A549 (cell line): ENCODE measurements around the gene BLACAT1.

Experiments
- EP300 ChIP-seq, 2 experiments: fragments of >200 bp; sonication (Bioruptor Twin); formaldehyde crosslinking; IDR thresholded peaks; 2 replicates in 1 of 2; 3 replicates in 1 of 2; pipeline ENCODE4 v1.6.1; 2016 to 2017
- FOSL2 ChIP-seq, 2 experiments: fragments of 450-650 bp in 1 of 2; fragments of >200 bp in 1 of 2; sonication (Bioruptor Twin) in 1 of 2; formaldehyde crosslinking; IDR thresholded peaks; 2 replicates each; pipeline versions ENCODE4 v1.5.0 to v1.6.1; 2016 to 2020; ENCODE audit warnings: mild to moderate bottlenecking in 1 of 2, moderate library complexity in 1 of 2
- HOXA7 ChIP-seq: fragments of 250-450 bp; sonication (Bioruptor Pico); IDR thresholded peaks from 2 replicates; pipeline ENCODE4 v1.5.0; 2020; ENCODE audit warnings: mild to moderate bottlenecking, moderate library complexity
- MAZ ChIP-seq: fragments of 150-350 bp; IDR thresholded peaks from 2 replicates; pipeline ENCODE4 v1.6.1; 2014; ENCODE audit warnings: antibody characterized with exemption, low read depth, low read length, borderline replicate concordance
- POLR2A ChIP-seq: IDR thresholded peaks from 2 replicates; pipeline ENCODE4 v1.6.1; 2012; ENCODE audit warnings: mild to moderate bottlenecking, low read length
- POLR2AphosphoS2 ChIP-seq: conservative IDR thresholded peaks from 2 replicates; pipeline ENCODE4 v1.6.1; 2012; ENCODE audit warnings: low read length, improper control_type of control experiment, inconsistent platforms
- RAD21 ChIP-seq, 2 experiments: fragments of >200 bp in 1 of 2; sonication (Bioruptor Twin) in 1 of 2; formaldehyde crosslinking in 1 of 2; IDR thresholded peaks in 1 of 2; conservative IDR thresholded peaks in 1 of 2; 2 replicates in 1 of 2; 3 replicates in 1 of 2; pipeline ENCODE4 v1.6.1; 2012 to 2018; ENCODE audit warnings: inconsistent platforms in 1 of 2
- RARB ChIP-seq: fragments of 250-450 bp; sonication (Bioruptor Pico); IDR thresholded peaks from 2 replicates; pipeline ENCODE4 v1.8.0; 2021; ENCODE audit warnings: mild to moderate bottlenecking, moderate library complexity
- RFX5 ChIP-seq: fragments of 450-650 bp; IDR thresholded peaks from 2 replicates; pipeline ENCODE4 v1.7.1; 2014; ENCODE audit warnings: antibody characterized with exemption, mild to moderate bottlenecking, moderate library complexity
- SMC3 ChIP-seq: fragments of >200 bp; sonication (Bioruptor Twin); formaldehyde crosslinking; IDR thresholded peaks from 3 replicates; pipeline ENCODE4 v1.6.1; 2018; ENCODE audit warnings: inconsistent platforms
- TF ChIP-seq, protein P1 (sequence below): fragments of >200 bp; sonication (Bioruptor Twin); formaldehyde crosslinking; IDR thresholded peaks from 3 replicates; pipeline ENCODE4 v1.5.1; 2016
- TF ChIP-seq, protein P2 (sequence below): fragments of 200-600 bp; sonication (generic); IDR thresholded peaks from 2 replicates; pipeline ENCODE4 v1.6.1; 2016; ENCODE audit warnings: antibody characterized with exemption, mild to moderate bottlenecking, moderate library complexity
- TF ChIP-seq, protein P3 (sequence below): IDR thresholded peaks from 2 replicates; pipeline ENCODE4 v1.6.1; 2012
- TF ChIP-seq, protein P4 (sequence below): fragments of 450-650 bp; IDR thresholded peaks from 2 replicates; pipeline ENCODE4 v1.6.1; 2014; ENCODE audit warnings: antibody characterized with exemption

DNA sequence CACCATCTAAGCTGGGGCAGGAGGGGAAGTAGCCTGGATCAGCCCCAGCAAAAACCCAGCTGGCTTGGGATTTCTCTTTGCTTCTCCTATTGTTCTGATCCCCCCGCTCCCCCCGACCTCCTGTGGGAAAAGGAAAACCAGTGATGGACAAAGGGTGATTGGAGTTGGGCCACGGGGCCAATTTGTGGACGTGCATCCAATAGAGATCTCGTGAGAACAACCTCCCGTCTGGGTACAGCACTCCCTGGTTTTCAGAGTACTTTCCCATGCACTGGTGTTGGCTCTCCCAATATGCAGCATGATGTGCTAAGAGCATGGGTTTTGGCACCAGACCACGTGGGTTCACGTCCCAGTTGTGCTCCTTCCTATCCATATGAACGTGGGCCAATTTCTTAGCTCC, 9.0 kb downstream of the BLACAT1 start:
- no peak for TF ChIP-seq SMC3
- no peak for TF ChIP-seq HOXA7 (CRISPR knock-in tag)
- TF ChIP-seq POLR2AphosphoS2 = no peak
- no peak for TF ChIP-seq RAD21 (conservative IDR thresholded peaks at IDR 0.05 in 1 of 2, IDR thresholded peaks at IDR 0.05 in 1 of 2)
- TF ChIP-seq FOSL2 (IDR thresholded peaks at IDR 0.05) = no peak
- TF ChIP-seq FOSL2 (CRISPR knock-in tag; IDR thresholded peaks at IDR 0.05) = no peak
- no peak for TF ChIP-seq EP300 (IDR thresholded peaks at IDR 0.05)
- TF ChIP-seq RFX5 = no peak
- no peak for TF ChIP-seq RARB (CRISPR knock-in tag)
- TF ChIP-seq, protein P1, sequence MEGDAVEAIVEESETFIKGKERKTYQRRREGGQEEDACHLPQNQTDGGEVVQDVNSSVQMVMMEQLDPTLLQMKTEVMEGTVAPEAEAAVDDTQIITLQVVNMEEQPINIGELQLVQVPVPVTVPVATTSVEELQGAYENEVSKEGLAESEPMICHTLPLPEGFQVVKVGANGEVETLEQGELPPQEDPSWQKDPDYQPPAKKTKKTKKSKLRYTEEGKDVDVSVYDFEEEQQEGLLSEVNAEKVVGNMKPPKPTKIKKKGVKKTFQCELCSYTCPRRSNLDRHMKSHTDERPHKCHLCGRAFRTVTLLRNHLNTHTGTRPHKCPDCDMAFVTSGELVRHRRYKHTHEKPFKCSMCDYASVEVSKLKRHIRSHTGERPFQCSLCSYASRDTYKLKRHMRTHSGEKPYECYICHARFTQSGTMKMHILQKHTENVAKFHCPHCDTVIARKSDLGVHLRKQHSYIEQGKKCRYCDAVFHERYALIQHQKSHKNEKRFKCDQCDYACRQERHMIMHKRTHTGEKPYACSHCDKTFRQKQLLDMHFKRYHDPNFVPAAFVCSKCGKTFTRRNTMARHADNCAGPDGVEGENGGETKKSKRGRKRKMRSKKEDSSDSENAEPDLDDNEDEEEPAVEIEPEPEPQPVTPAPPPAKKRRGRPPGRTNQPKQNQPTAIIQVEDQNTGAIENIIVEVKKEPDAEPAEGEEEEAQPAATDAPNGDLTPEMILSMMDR = no peak
- TF ChIP-seq MAZ = no peak
- no peak for TF ChIP-seq POLR2A
- TF ChIP-seq, protein P2, sequence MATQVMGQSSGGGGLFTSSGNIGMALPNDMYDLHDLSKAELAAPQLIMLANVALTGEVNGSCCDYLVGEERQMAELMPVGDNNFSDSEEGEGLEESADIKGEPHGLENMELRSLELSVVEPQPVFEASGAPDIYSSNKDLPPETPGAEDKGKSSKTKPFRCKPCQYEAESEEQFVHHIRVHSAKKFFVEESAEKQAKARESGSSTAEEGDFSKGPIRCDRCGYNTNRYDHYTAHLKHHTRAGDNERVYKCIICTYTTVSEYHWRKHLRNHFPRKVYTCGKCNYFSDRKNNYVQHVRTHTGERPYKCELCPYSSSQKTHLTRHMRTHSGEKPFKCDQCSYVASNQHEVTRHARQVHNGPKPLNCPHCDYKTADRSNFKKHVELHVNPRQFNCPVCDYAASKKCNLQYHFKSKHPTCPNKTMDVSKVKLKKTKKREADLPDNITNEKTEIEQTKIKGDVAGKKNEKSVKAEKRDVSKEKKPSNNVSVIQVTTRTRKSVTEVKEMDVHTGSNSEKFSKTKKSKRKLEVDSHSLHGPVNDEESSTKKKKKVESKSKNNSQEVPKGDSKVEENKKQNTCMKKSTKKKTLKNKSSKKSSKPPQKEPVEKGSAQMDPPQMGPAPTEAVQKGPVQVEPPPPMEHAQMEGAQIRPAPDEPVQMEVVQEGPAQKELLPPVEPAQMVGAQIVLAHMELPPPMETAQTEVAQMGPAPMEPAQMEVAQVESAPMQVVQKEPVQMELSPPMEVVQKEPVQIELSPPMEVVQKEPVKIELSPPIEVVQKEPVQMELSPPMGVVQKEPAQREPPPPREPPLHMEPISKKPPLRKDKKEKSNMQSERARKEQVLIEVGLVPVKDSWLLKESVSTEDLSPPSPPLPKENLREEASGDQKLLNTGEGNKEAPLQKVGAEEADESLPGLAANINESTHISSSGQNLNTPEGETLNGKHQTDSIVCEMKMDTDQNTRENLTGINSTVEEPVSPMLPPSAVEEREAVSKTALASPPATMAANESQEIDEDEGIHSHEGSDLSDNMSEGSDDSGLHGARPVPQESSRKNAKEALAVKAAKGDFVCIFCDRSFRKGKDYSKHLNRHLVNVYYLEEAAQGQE = no peak
- TF ChIP-seq, protein P3, sequence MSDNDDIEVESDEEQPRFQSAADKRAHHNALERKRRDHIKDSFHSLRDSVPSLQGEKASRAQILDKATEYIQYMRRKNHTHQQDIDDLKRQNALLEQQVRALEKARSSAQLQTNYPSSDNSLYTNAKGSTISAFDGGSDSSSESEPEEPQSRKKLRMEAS = no peak
- TF ChIP-seq, protein P4, sequence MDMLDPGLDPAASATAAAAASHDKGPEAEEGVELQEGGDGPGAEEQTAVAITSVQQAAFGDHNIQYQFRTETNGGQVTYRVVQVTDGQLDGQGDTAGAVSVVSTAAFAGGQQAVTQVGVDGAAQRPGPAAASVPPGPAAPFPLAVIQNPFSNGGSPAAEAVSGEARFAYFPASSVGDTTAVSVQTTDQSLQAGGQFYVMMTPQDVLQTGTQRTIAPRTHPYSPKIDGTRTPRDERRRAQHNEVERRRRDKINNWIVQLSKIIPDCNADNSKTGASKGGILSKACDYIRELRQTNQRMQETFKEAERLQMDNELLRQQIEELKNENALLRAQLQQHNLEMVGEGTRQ = no peak
